HepG2 (cell line): ENCODE data around the gene PRELP. TPM values are rescaled to one million over a fixed set of nuclear protein-coding genes. Genes with fewer than 3 reads are reported as not detected.

Source experiments
- ATAC-seq: fragments of 200-7000 bp; cut with Tn5 transposase; 3 replicates; pipeline ENCODE4 v1.9.1; 2020; ENCODE audit warnings: mild to moderate bottlenecking, moderate library complexity
- BruUV-seq: library from RNA; stranded (reverse); fragments of 400-500 nt; replicated peaks from 2 replicates; lab custom pipeline; 2021; lab: Mats Ljungman, UMichigan
- CTCF ChIA-PET: fragments of 300-600 bp; formaldehyde crosslinking; extraction: SDS; loops from one replicate; lab custom pipeline; 2021; ENCODE audit warnings: low total read pairs, inconsistent platforms, low intra/inter-chr PET ratio; lab: Yijun Ruan, JAX
- POLR2A ChIA-PET: fragments of 350-600 bp; sonication (Branson Sonifier 250); formaldehyde crosslinking; loops from one replicate; lab custom pipeline; 2020; ENCODE audit warnings: antibody characterized with exemption, inconsistent platforms; lab: Yijun Ruan, JAX
- DNase-seq: peaks from one replicate; pipeline ENCODE4 v3.0.0-alpha.2; 2015; ENCODE audit warnings: low spot score
- FAIRE-seq: peaks from 3 replicates; lab custom pipeline; 2011; peaks lifted over from hg19 to GRCh38; lab: Jason Lieb, UNC
- H2AFZ ChIP-seq: one replicate; pipeline ENCODE4 v1.6.1; 2011; ENCODE audit warnings: low read length, inconsistent platforms
- H3K27ac ChIP-seq: fragments of 300-600 bp; 3 replicates; pipeline ENCODE4 v1.8.0; 2011; ENCODE audit warnings: mixed run types, mild to moderate bottlenecking, mixed read lengths, low read length, inconsistent platforms; ENCODE audit not compliant: insufficient read depth; ENCODE audit errors: extremely low read length
- H3K27me3 ChIP-seq, 2 experiments: fragments of 200-600 bp in 1 of 2; 2 replicates in 1 of 2; 3 replicates in 1 of 2; pipeline versions ENCODE4 v1.6.0 to v1.8.0; 2011; ENCODE audit warnings: low read length in 2 of 2, mild to moderate bottlenecking in 2 of 2, moderate library complexity in 2 of 2, inconsistent platforms in 1 of 2; ENCODE audit not compliant: insufficient read depth in 2 of 2, control insufficient read depth in 1 of 2
- H3K36me3 ChIP-seq, 2 experiments: fragments of 200-600 bp in 1 of 2; replicated peaks in 1 of 2; 2 replicates in 1 of 2; 3 replicates in 1 of 2; pipeline versions ENCODE4 v1.5.1 to v1.8.0; 2011; ENCODE audit warnings: low read length in 2 of 2, inconsistent platforms in 1 of 2; ENCODE audit not compliant: insufficient read depth in 2 of 2, control insufficient read depth in 1 of 2
- H3K4me1 ChIP-seq: 2 replicates; pipeline ENCODE4 v1.5.1; 2012; ENCODE audit warnings: low read length, inconsistent platforms; ENCODE audit not compliant: insufficient read depth
- H3K4me2 ChIP-seq: 2 replicates; pipeline ENCODE4 v1.6.0; 2011; ENCODE audit warnings: low read depth, low read length, inconsistent platforms
- H3K4me3 ChIP-seq, 3 experiments: fragments of 200-600 bp in 1 of 3; sonication (generic), shearing (Covaris generic) in 1 of 3; replicated peaks in 1 of 3; 2 replicates each; pipeline ENCODE4 v1.5.1; 2011 to 2016; ENCODE audit warnings: low read length in 3 of 3, inconsistent platforms in 2 of 3, low read depth in 2 of 3, mild to moderate bottlenecking in 2 of 3, control low read depth in 1 of 3, mixed read lengths in 1 of 3; ENCODE audit not compliant: insufficient read depth in 1 of 3
- H3K79me2 ChIP-seq: one replicate; pipeline ENCODE4 v1.6.1; 2011; ENCODE audit warnings: low read length, inconsistent platforms; ENCODE audit not compliant: insufficient read depth
- H3K9ac ChIP-seq: 2 replicates; pipeline ENCODE4 v1.6.0; 2011; ENCODE audit warnings: mild to moderate bottlenecking, low read depth, low read length, inconsistent platforms; ENCODE audit not compliant: insufficient read depth
- H3K9me3 ChIP-seq: 2 replicates; pipeline ENCODE4 v1.5.1; 2012; ENCODE audit warnings: mild to moderate bottlenecking, low read length
- H4K20me1 ChIP-seq: 2 replicates; pipeline ENCODE4 v1.6.0; 2011; ENCODE audit warnings: inconsistent platforms, mild to moderate bottlenecking, low read length, moderate library complexity; ENCODE audit not compliant: insufficient read depth
- RAD51 ChIP-seq: fragments of 450-650 bp; IDR thresholded peaks from 2 replicates; pipeline ENCODE4 v1.6.1; 2016; ENCODE audit warnings: borderline replicate concordance
- RARG ChIP-seq: sonication (generic); formaldehyde crosslinking; IDR thresholded peaks from 2 replicates; pipeline ENCODE4 v1.4.0; 2020; ENCODE audit warnings: low read depth, mild to moderate bottlenecking, missing genetic modification reagents
- SP4 ChIP-seq: sonication (generic); formaldehyde crosslinking; IDR thresholded peaks from 2 replicates; pipeline ENCODE4 v1.8.1; 2023; ENCODE audit warnings: mild to moderate bottlenecking, missing genetic modification reagents
- SRY ChIP-seq: sonication (generic); formaldehyde crosslinking; IDR thresholded peaks from 2 replicates; pipeline ENCODE4 v1.8.0; 2022; ENCODE audit warnings: mild to moderate bottlenecking, missing genetic modification reagents
- ZSCAN31 ChIP-seq: sonication (generic); formaldehyde crosslinking; IDR thresholded peaks from 2 replicates; pipeline ENCODE4 v1.5.0; 2020; ENCODE audit warnings: low read depth, mild to moderate bottlenecking, missing genetic modification reagents
- whole genome bisulfite sequencing: methylation state at CpG from one replicate; pipeline ENCODE4 v1.1.6; 2017; ENCODE audit warnings: low lambda C conversion rate; 5-methylcytosine and 5-hydroxymethylcytosine counted together
- in situ Hi-C: cut with HindIII; loops from 2 replicates; pipeline ENCODE4 v1.10.0; 2017; ENCODE audit warnings: low pct_unique_long_range_greater_than_20kb; ENCODE audit not compliant: extremely low pct_ligation_motif_present
- intact Hi-C: fragments of 100-400 bp; cut with micrococcal nuclease; formaldehyde crosslinking; loops from one replicate; pipeline ENCODE4 v1.10.0; 2022; ENCODE audit not compliant: unreplicated experiment
- polyA plus RNA-seq, 8 experiments: library from polyadenylated mRNA; depleted of rRNA in 3 of 8; stranded (reverse) in 7 of 8; unstranded in 1 of 8; fragments of >200 nt; fragmentation: Illumina TruSeq in 4 of 8; extraction: Trizol in 4 of 8; gene quantifications; 2 replicates each; pipeline versions ENCODE4 v1.2.1 to v1.2.3, GENCODE V29; 2011 to 2016; ENCODE audit warnings: low read depth in 4 of 8, missing spikeins in 1 of 8, mixed read lengths in 1 of 8; ENCODE audit not compliant: insufficient read depth in 1 of 8
- total RNA-seq, 5 experiments: library from RNA; depleted of rRNA; stranded (reverse); fragments of >200 nt; fragmentation: Illumina TruSeq; extraction: Trizol; gene quantifications; 2 replicates each; pipeline ENCODE4 v1.2.3, GENCODE V29; 2016; ENCODE audit warnings: low read depth in 1 of 5

Gene PRELP
- total and polyA plus RNA-seq, 2 of the 13 experiments (the other 11 are each of a cell fraction or from before 2014, with no cell fraction given): not detected

GRCh38 chr1:203461717-203462116, 13.9 kb upstream of the PRELP start:
- H3K9me3 ChIP-seq: no peaks in the 10 kb centered on the region
- WGBS: 1% methylated on average over 5 of the region's 5 CpGs
- no peak overlapping the region for H3K27ac ChIP-seq
- H3K4me3 ChIP-seq: no peak overlapping the region
- intact Hi-C loops: no loop called here
- no peak overlapping the region for H3K4me2 ChIP-seq
- CTCF ChIA-PET: no interaction called here
- no peak overlapping the region for H3K9ac ChIP-seq
- H3K4me1 ChIP-seq: no peaks in the 10 kb centered on the region
- in situ Hi-C loops: no loop called here
- DNase-seq (no peak), FAIRE-seq (no peak), ATAC-seq (no peak)
- no peaks in the 10 kb centered on the region for H3K36me3 ChIP-seq
- H2AFZ ChIP-seq: no peak overlapping the region
- no TSS peak for BruUV-seq
- peaks cover 3 to 15% of the 10 kb centered on the region in 2 experiments; a peak in 4 of 5 replicates for H3K27me3 ChIP-seq
- POLR2A ChIA-PET: no interaction called here
- no peaks in the 10 kb centered on the region for H3K79me2 ChIP-seq
- no peak for TF ChIP-seq RARG
- no peak for TF ChIP-seq ZSCAN31 (CRISPR knock-in tag)
- no peaks in the 10 kb centered on the region for H4K20me1 ChIP-seq

GRCh38 chr1:203462143-203462542, 13.5 kb upstream of the PRELP start:
- no TSS peak for BruUV-seq
- CTCF ChIA-PET: no interaction called here
- Histone ChIP-seq H3K9me3 (no peaks in the 10 kb centered on the region), H3K27ac (no peak overlapping the region), H3K4me1 (no peaks in the 10 kb centered on the region), H3K36me3 (no peaks in the 10 kb centered on the region), H3K79me2 (no peaks in the 10 kb centered on the region), H3K4me3 (no peak overlapping the region), H3K9ac (no peak overlapping the region), H2AFZ (no peak overlapping the region), H3K27me3 (peaks cover 4 to 16% of the 10 kb centered on the region in 2 experiments; a peak in 4 of 5 replicates), H3K4me2 (no peak overlapping the region), H4K20me1 (no peaks in the 10 kb centered on the region)
- intact Hi-C loops (no loop called here), in situ Hi-C loops (no loop called here)
- no CpG with 5 or more reads among the region's 1 CpG for WGBS
- ATAC-seq (no peak), FAIRE-seq (no peak), DNase-seq (no peak)
- TF ChIP-seq RAD51 (no peak), SRY (CRISPR knock-in tag) (no peak), SP4 (CRISPR knock-in tag) (no peak)
- POLR2A ChIA-PET: no interaction called here
